Activated T-cell treated with anti-CD3 and anti-CD28 coated beads, Interleukin-2, amount 50 U/mL, for 4 hours (primary cell): ENCODE results near the gene PFN1. TPM values are rescaled to one million over a fixed set of nuclear protein-coding genes. Genes with fewer than 3 reads are reported as not detected.

Experiments
- ATAC-seq, 2 donors: fragments of 200-7000 bp; cut with Tn5 transposase; one replicate each; pipeline ENCODE4 v1.10.0; 2021
- DNase-seq: peaks from one replicate; pipeline ENCODE4 v3.0.0-alpha.2; 2020
- H3K27me3 Mint-ChIP-seq: one replicate; pipeline ENCODE4 v1.8.0; 2021; ENCODE audit warnings: low read depth, mixed read lengths
- H3K36me3 Mint-ChIP-seq: one replicate; pipeline ENCODE4 v1.8.0; 2022; ENCODE audit warnings: mixed read lengths; ENCODE audit not compliant: insufficient read depth
- H3K4me1 Mint-ChIP-seq: one replicate; pipeline ENCODE4 v1.8.0; 2021; ENCODE audit warnings: low read depth, mixed read lengths
- H3K4me3 Mint-ChIP-seq: one replicate; pipeline ENCODE4 v1.8.0; 2021; ENCODE audit warnings: mild to moderate bottlenecking, moderate library complexity, mixed read lengths
- H3K9me3 Mint-ChIP-seq: one replicate; pipeline ENCODE4 v1.8.0; 2021; ENCODE audit warnings: mixed read lengths
- total RNA-seq, 3 donors: library from RNA; stranded (reverse); gene quantifications; one replicate each; pipeline ENCODE4 v1.2.1, GENCODE V29; 2021

The PFN1 gene
- total RNA-seq, 3 donors from 2014 or later, result 1,652 to 1,716 (median 1,674) TPM

DNA sequence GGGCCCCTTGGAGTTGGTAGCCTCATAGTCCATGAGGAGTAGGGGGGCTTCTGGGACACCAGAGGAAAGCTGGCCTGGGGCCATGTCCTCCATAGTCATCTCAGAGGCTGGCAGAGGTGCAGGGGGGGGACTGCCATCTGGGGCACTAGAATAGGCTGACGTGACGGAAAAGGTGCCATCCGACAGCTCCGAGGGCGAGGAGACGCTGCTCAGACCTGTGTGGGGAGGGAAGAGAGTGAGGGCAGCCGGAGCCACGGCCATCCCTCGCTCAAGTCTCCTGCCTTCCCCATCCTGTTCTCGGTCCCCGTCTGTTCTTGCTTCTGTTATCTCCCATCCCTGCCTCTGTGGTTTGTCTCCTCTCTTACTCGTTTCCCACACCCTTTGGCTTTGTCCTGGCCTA is 24.0 kb upstream of the PFN1 start:
- Mint-ChIP-seq H3K27me3 (no peaks in the 10 kb centered on the region), H3K9me3 (no peaks in the 10 kb centered on the region), H3K36me3 (peaks cover 39% of the 10 kb centered on the region), H3K4me1 (peaks cover 28% of the 10 kb centered on the region), H3K4me3 (no peak overlapping the region)
- ATAC-seq (no peak), DNase-seq (no peak)

DNA sequence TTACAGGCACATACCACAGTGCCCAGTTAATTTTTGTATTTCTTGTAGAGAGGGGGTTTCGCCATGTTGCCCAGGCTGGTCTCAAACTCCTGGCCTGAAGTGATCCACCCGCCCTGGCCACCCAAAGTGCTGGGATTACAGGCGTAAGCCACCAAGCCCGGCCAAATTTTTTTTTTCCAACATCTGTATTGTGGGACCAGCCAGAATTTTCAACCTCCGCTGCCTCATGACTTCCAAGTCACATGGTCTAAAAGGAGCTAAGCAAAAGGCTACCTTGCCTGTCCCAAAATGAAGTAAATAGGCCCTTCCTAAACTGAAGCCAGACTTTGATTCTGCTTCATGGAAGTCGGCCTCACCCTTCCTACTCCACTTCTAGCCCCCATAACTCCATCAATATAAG is 23.5 kb upstream of the PFN1 start:
- Mint-ChIP-seq H3K36me3 (peaks cover 39% of the 10 kb centered on the region), H3K9me3 (no peaks in the 10 kb centered on the region), H3K4me1 (peaks cover 28% of the 10 kb centered on the region), H3K4me3 (no peak overlapping the region), H3K27me3 (no peaks in the 10 kb centered on the region)
- DNase-seq, result no peak
- ATAC-seq, result no peak

DNA sequence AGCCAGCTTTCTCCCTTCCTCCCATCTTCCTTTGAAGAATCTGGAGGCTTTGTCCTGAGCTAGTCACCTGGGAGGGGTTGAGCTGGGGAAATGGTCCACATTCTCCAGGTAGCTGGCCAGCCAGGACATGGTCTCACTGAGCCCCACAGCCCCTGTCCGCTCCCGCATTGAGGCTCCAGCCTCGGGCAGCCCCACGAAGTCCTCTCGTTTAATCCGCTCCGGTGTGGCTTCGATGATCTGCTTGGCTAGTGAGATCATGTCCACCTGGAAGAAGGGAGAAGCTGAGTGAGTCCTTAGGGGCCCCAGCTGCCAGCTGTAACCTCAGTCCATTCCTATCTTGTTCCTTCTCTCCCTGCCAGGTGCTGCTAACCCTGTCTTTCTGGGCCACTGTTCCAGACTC is 21.9 kb upstream of the PFN1 start:
- peaks cover 36% of the 10 kb centered on the region for H3K4me1 Mint-ChIP-seq
- peaks cover 42% of the 10 kb centered on the region for H3K36me3 Mint-ChIP-seq
- no peak for DNase-seq
- no peaks in the 10 kb centered on the region for H3K27me3 Mint-ChIP-seq
- no peaks in the 10 kb centered on the region for H3K9me3 Mint-ChIP-seq
- no peak for ATAC-seq
- no peak overlapping the region for H3K4me3 Mint-ChIP-seq

DNA sequence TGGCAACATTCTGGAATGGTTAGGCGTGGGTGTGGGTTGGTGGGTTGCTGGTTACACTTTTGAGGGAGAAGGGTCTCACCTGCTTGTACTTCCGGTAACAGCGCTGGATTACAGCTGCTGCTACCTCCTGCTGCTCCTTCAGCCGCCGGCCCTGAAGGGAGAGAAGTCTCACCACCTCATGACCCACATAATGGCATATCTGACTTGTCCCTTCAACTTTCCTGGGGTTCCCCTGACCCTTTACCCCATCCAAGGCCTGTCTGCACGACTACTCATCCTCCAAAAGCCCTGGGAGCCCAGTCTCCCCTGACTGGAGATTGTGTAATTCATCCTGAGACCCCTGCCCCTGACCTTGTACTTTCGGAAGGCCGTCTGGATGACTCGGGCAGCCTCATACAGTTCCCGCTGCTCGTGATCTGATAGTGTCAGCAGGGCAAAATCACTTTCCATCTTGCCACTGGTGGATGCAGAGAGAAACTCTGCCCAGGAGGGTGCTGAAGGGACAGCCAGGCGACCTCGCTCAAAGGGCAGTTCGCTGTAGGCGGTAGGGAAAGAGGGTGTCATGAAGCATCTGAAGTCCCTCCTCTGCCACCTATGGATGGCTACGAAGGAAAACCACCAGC is 21.3 kb upstream of the PFN1 start:
- H3K27me3 Mint-ChIP-seq, result no peaks in the 10 kb centered on the region
- peaks cover 37% of the 10 kb centered on the region for H3K36me3 Mint-ChIP-seq
- H3K4me3 Mint-ChIP-seq, result no peak overlapping the region
- ATAC-seq (no peak), DNase-seq (no peak)
- no peaks in the 10 kb centered on the region for H3K9me3 Mint-ChIP-seq
- peaks cover 38% of the 10 kb centered on the region for H3K4me1 Mint-ChIP-seq

DNA sequence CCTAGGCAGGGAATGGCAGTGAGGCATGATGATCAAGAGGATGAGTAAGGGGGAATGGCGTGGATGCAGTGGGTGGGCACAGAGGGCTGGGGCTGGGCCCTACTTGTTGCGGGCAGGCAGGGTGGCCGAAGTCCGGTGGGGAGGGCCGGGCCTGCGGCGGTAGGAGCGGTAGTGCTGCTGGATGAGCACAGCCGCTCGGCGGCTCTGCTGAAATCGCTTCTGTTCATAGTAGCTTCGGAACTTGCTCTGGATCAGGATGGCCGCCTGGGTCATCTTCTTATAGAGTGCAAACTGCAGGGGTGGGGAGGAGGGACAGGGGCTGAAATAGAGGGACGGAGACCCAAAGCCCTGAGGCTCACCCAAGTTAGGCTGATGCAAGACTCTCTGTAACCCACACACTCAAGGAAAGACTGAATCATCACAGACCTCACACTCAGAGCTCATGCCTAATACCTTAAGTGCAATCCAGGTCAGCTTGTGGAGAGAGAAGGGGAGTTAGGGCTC is 20.8 kb upstream of the PFN1 start:
- DNase-seq, result peak; percentile 25
- Mint-ChIP-seq H3K36me3 (peaks cover 33% of the 10 kb centered on the region), H3K4me3 (no peak overlapping the region)

DNA sequence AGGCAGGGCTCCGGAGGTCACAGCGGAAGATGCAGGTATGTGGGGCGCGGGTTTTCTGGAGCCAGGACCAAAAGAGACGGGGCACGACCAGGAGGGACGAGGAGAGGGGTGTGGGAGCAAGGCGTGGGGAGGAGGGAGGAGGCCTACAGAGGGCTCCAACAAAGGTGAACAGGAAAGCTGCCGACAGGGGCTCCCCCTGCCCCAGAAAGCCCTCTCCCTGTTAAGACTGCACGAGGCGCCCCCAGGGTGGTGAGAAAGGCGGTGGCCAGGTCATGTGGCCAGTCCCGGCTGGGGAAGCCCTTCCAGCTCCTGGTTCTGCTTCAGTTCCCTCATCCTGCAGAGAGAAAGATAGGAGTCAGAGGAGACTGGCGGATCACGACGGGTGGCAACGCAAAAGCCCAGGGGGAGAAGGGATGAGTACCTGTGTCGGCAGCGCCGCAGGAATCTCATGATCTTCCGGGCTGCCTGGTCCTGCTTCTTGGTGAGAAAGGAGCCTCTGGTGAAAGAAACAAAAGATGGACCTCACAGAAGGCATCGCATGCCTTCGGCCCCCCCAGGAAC is 20.2 kb upstream of the PFN1 start:
- no peak overlapping the region for H3K4me3 Mint-ChIP-seq
- H3K27me3 Mint-ChIP-seq, result no peaks in the 10 kb centered on the region
- ATAC-seq (no peak), DNase-seq (no peak)
- no peaks in the 10 kb centered on the region for H3K9me3 Mint-ChIP-seq
- H3K36me3 Mint-ChIP-seq, result peaks cover 28% of the 10 kb centered on the region
- peaks cover 38% of the 10 kb centered on the region for H3K4me1 Mint-ChIP-seq

More for the DNA sequence above, 20.8 kb upstream of the PFN1 start:
- peak; percentile 11 to 27 for ATAC-seq
- Mint-ChIP-seq H3K27me3 (no peaks in the 10 kb centered on the region), H3K4me1 (peaks cover 38% of the 10 kb centered on the region), H3K9me3 (no peaks in the 10 kb centered on the region)

DNA sequence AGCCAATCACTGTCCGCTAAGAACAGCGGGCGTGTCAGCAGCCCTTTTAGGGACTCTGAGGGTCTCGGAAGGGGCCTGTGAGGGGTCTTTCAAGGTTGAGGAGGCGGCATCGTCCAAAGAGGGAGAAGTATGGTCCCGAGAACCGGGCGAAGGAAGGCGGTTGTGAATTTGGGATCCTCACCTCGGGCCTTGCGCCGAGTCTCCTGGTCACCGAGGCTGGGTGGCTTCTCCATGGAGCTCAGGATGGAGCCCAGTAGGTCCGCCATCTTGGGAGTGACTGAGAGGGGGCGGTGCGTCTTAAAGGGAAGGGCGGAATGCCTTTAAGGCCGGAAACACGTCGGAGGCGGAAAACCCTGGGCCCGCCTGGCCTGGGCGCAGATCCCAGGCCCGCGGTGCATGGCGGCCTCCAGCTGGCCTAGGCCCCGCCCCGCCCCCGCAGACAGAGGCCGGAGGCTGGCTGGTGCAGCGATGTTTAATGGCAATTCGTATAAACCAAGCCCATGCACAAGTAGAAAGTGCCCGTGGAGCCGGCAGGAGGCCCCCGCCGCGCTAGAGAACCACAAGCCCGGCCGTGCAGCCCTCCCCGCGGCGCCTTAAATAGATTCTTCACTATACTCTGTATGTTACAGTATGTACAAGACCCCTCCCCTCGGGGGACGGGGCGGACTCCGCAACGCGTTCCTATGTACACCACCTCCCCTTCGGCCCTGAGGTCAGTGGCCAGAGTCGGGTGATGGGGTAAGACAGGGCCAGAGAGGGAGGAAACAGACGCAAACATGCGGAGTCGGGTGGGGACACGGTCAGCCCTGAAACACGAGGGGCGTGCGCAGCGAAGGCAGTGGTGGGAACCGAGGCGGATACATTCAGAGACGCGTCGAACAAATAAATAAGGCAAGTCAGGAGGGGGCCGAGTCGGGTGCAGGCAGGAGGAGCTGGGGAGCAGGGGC is 19.5 kb upstream of the PFN1 start, which contains the start of gene SPAG7:
TSS of gene SPAG7 (minus strand) at position 279 of the 947 bp plus-strand sequence. CDS start at position 266, 13 bp downstream.
- H3K4me3 Mint-ChIP-seq, result no peak within 1 kb of the TSS
- peaks cover 25% of the 10 kb centered on the region for H3K36me3 Mint-ChIP-seq
- DNase-seq (peak; percentile 89), ATAC-seq (peak; percentile 59 to 61)
- H3K27me3 Mint-ChIP-seq, result no peaks in the 10 kb centered on the region
- H3K9me3 Mint-ChIP-seq, result no peaks in the 10 kb centered on the region
- peaks cover 38% of the 10 kb centered on the region for H3K4me1 Mint-ChIP-seq

DNA sequence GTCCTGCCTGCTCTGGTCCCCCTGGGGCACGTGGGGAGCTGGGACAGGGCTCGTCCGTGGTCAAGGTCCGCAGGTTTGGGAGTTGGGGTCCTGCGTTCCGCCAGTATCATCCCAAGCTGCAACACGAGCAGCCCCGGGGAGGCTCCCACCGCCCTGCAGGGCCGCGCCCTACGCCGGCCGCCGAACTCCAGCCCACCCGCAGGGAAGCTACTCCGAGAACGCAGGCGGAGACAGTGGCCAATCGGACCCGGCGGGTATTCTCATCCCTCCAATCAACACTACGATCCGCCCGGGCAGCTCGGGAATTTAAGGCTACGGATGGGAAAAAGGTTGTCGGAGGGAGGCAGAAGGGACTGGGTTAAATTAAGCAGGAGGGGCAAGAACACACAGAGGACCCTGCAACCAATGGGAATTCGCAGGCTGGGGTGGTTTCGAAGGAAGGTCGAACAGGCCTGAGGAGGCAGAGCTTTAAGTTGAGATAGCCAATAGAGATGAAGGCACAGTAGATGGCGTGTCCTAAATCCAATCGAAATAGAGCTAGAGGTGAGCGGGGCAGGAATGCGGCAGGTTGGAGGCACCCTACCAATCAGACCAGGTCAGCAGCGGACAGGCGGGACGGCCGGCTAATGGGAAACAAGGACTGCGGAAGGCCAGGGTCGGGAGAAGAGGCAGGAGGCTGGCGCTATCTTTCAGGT is 18.7 kb upstream of the PFN1 start:
- H3K27me3 Mint-ChIP-seq, result no peaks in the 10 kb centered on the region
- H3K4me3 Mint-ChIP-seq, result no peak overlapping the region
- no peaks in the 10 kb centered on the region for H3K9me3 Mint-ChIP-seq
- H3K36me3 Mint-ChIP-seq, result peaks cover 23% of the 10 kb centered on the region
- H3K4me1 Mint-ChIP-seq, result peaks cover 38% of the 10 kb centered on the region
- peak; percentile 86 to 88 for ATAC-seq
- DNase-seq, result peak; percentile 88

DNA sequence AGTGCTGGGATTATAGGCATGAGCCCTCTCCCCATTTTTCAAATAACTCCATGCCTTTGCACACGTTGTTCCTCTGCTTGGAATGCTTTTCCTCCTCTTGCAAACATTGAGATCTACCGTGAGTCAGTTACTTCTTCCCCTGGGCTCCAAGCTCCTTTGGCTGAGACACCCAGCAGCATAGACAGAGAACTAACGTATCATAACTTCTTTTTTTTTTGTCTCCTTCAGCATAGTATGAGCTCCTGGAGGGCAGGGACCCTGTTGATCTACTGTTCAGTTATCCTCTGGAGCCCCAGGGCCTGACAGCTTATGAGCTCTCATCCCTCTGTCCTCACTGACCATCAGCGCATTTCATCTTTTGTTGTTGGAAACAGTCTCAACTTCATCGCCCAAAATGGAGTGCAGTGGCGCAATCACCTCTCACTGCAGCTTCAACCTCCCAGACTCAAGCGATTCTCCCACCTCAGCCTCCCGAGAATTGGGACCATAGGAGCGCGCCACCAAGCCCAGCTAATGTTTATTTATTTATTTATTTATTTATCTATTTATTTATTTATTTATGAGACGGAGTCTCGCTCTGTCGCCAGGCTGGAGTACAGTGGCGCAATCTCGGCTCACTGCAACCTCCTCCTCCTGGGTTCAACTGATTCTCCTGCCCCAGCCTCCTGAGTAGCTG is 17.1 kb upstream of the PFN1 start:
- Mint-ChIP-seq H3K27me3 (no peaks in the 10 kb centered on the region), H3K9me3 (no peaks in the 10 kb centered on the region), H3K4me1 (peaks cover 30% of the 10 kb centered on the region), H3K36me3 (peaks cover 23% of the 10 kb centered on the region), H3K4me3 (peak overlapping the region; percentile 7)
- DNase-seq (no peak), ATAC-seq (no peak)

DNA sequence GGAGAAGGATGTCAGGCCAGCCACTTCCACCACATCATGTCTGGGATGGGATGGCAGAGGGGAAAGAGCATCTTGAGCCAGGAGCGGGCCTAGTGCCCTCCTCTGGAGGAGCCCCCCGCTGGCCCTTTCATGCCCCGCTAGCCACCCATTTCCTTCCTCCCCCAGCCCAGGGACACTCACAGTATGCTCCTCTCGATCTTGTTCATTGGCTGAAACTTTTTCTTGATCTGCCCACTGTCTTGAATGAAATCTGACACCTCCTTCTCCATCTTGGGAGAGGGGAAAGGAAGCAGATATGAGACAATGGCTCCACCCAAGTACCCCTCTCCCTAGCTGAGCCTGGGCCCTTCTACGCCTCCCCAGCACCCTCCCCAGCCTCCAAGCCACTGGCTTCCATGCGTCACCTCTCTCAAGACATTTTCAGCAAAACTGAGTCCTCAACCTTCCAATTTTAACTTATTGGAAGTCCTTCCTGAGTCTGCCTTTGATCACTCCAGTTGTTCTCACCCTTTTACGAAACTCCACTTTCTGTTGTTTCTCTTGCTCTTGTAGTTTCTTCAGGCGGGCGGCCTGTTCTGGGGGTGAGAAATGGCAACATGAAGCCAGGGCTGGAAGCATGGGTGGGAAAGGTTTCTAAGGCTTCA is 12.1 kb upstream of the PFN1 start:
- ATAC-seq (no peak), DNase-seq (no peak)
- H3K36me3 Mint-ChIP-seq, result peaks cover 21% of the 10 kb centered on the region
- H3K27me3 Mint-ChIP-seq, result no peaks in the 10 kb centered on the region
- no peaks in the 10 kb centered on the region for H3K9me3 Mint-ChIP-seq
- no peak overlapping the region for H3K4me3 Mint-ChIP-seq
- H3K4me1 Mint-ChIP-seq, result peaks cover 9% of the 10 kb centered on the region

DNA sequence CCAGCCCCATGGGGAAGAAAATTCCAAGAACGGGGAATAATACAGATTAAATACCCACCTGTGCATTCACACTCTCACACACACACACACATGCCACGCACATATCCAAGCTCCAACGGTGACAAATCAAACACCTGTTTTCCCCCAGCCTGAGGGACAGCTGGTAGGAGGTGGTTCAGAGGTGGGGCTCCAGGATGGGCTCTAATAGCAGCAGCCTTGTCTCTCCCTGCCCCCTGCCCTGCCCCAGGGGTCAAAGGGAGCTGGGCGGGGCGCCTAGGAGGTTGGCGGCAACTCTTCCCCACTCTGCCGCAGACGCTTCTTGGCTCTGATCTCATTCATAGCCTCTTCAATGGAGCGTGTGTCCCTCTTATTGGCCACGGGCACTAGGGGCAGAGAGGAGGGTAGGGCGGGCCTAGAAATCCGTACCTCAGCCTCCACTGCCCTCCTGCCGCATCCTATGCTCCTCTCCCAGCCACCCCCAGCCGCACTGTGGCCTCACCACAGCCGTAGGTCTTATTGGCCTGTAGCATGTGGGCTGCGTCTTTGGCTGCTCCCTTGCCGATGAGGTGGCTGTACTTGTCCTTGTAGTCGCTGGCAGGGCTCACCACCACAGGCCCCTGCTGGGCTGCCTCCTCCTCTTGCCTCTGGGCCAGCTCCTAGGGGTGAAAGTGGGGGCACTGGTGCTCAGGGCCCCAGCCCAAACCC is 11.1 kb upstream of the PFN1 start:
- DNase-seq (no peak), ATAC-seq (no peak)
- Mint-ChIP-seq H3K36me3 (peaks cover 18% of the 10 kb centered on the region), H3K27me3 (no peaks in the 10 kb centered on the region), H3K9me3 (no peaks in the 10 kb centered on the region), H3K4me1 (peaks cover 7% of the 10 kb centered on the region), H3K4me3 (no peak overlapping the region)

DNA sequence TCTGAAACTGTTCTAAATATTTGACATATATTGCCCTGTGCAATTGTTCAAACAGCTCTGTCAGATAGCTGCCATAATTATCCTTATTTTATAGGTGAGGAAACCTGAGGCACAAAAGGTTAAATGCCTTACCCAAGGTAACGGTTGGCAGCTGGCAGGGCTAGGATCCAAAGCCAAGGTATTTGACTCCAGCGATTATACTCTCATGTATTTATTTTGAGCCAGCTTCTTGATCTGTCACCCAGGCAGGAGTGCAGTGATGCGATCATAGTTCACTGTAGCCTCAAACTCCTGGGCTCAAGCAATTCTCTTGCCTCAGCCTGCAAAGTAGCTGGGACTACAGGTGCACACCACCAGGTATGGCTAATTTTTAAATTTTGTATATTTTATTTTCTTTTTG is 9.8 kb upstream of the PFN1 start:
- no peak for ATAC-seq
- Mint-ChIP-seq H3K36me3 (peaks cover 18% of the 10 kb centered on the region), H3K4me1 (peaks cover 7% of the 10 kb centered on the region), H3K9me3 (no peaks in the 10 kb centered on the region), H3K27me3 (no peaks in the 10 kb centered on the region), H3K4me3 (no peak overlapping the region)
- no peak for DNase-seq
